ENCODE measurements around the gene NSG1. TPM values are rescaled to one million over a fixed set of nuclear protein-coding genes. Genes with fewer than 3 reads are reported as not detected.

NSG1 gene
- total and polyA plus RNA-seq, 2 of the 4 experiments (the other 2 are of a cell fraction): 0.72 to 1.6 TPM

GRCh38 chr4:4410271-4410670, 23.4 kb downstream of the NSG1 start:
- in situ Hi-C loops (cut with MboI; ENCODE audit: low sequenced_read_pairs): no loop called here
- 95% methylated on average over 7 of the region's 15 CpGs; no CpG with 5 or more reads in 1 of the 2 experiments for WGBS, 2 experiments (ENCODE audit: extremely low coverage in 2 of 2, insufficient read length in 1 of 2)
- Histone ChIP-seq H4K20me1 (ENCODE audit: insufficient read depth, low read length) (no peaks in the 10 kb centered on the region), H4K8ac (ENCODE audit: low read depth in 2 of 2, low read length in 2 of 2) (no peak overlapping the region), H3K4me1 (ENCODE audit: control insufficient read depth, insufficient read depth, low read length) (no peaks in the 10 kb centered on the region), H2AFZ (replicated peaks; ENCODE audit: low read length, poor library complexity) (no peak overlapping the region), H2AK9ac (replicated peaks; ENCODE audit: low read depth, low read length, poor library complexity) (no peak overlapping the region), H3K9me3 (ENCODE audit: control insufficient read depth, insufficient read depth, low read length) (no peaks in the 10 kb centered on the region), H2BK15ac (ENCODE audit: low read depth, low read length) (no peak overlapping the region), H3K14ac (replicated peaks; ENCODE audit: low read depth, low read length) (no peak overlapping the region), H3K23ac (ENCODE audit: low read depth, low read length) (no peak overlapping the region), H3K36me3 (ENCODE audit: control insufficient read depth, insufficient read depth, low read length) (peaks cover 2% of the 10 kb centered on the region; the same call in 1 of the 2 replicates), H3K79me1 (ENCODE audit: low read depth in 1 of 2, low read length in 2 of 2) (no peaks in the 10 kb centered on the region), H3K9ac (ENCODE audit: low read depth, low read length) (no peak overlapping the region), H2AK5ac (ENCODE audit: low read depth, low read length) (no peak overlapping the region), H4K91ac (ENCODE audit: insufficient read depth, low read depth, low read length) (no peak overlapping the region), H2BK5ac (ENCODE audit: low read depth, low read length, poor library complexity, severe bottlenecking) (no peak overlapping the region), H3K9me1 (ENCODE audit: insufficient read depth, low read length) (no peaks in the 10 kb centered on the region), H3K56ac (ENCODE audit: extremely low read depth, insufficient read depth, low read length) (no peak overlapping the region), H3K18ac (ENCODE audit: low read depth, low read length) (no peak overlapping the region), H3K27ac (ENCODE audit: insufficient read depth, low read length) (no peak overlapping the region), H4K5ac (ENCODE audit: low read depth, low read length) (no peak overlapping the region), H2BK20ac (ENCODE audit: low read depth, low read length) (no peak overlapping the region), H3K4me3 (ENCODE audit: insufficient read depth, low read depth, low read length) (no peak overlapping the region), H3K4me2 (ENCODE audit: low read depth, low read length) (no peak overlapping the region), H3K27me3 (ENCODE audit: control insufficient read depth, insufficient read depth, low read length) (peaks cover 7% of the 10 kb centered on the region; the same call in 1 of the 2 replicates), H3K4ac (ENCODE audit: low read depth, low read length) (no peak overlapping the region), H2BK120ac (ENCODE audit: low read depth, low read length) (no peak overlapping the region)
- no peak for ATAC-seq (ENCODE audit: low read depth)
- intact Hi-C loops (cut with micrococcal nuclease): no loop called here
- BruUV-seq (replicated peaks): no TSS peak
- ChIA-PET POLR2A (ENCODE audit: unreplicated experiment) (no interaction called here), CTCF (no interaction called here)
- TF ChIP-seq NFE2L2 (IDR thresholded peaks at IDR 0.05; ENCODE audit: low read depth, low read length) (no peak), BHLHE40 (IDR thresholded peaks at IDR 0.05; ENCODE audit: low read depth, low read length) (no peak), USF2 (IDR thresholded peaks at IDR 0.05; ENCODE audit: low read depth, low read length) (no peak), SMC3 (IDR thresholded peaks at IDR 0.05; ENCODE audit: low read depth, low read length) (no peak), RFX5 (IDR thresholded peaks at IDR 0.05; ENCODE audit: low read depth, low read length) (no peak), CHD1 (IDR thresholded peaks at IDR 0.05; ENCODE audit: low read depth, low read length) (no peak), POLR2A (IDR thresholded peaks at IDR 0.05; ENCODE audit: low read depth, low read length) (no peak), FOS (IDR thresholded peaks at IDR 0.05; ENCODE audit: low read depth, low read length) (no peak), RAD21 (IDR thresholded peaks at IDR 0.05; ENCODE audit: low read length) (no peak), RCOR1 (IDR thresholded peaks at IDR 0.05; ENCODE audit: insufficient replicate concordance, low read length) (no peak), CTCF (conservative IDR thresholded peaks at IDR 0.05; ENCODE audit: low read depth, low read length) (no peak), MAFK (IDR thresholded peaks at IDR 0.05; ENCODE audit: low read depth, low read length) (no peak)
- dilution Hi-C loops (cut with HindIII; ENCODE audit: low sequenced_read_pairs, unreplicated experiment): no loop called here
- no peak for DNase-seq
